NT2/D1 (cell line): ENCODE measurements around the gene PRRG4.

Source experiments
- YY1 ChIP-seq: IDR thresholded peaks from 2 replicates; pipeline ENCODE4 v1.6.1; 2011; ENCODE audit not compliant: insufficient read length, insufficient read depth
- ZNF274 ChIP-seq: IDR thresholded peaks from 2 replicates; pipeline ENCODE4 v1.6.1; 2011; ENCODE audit warnings: mild to moderate bottlenecking, low read depth, low read length

GRCh38 chr11:32847511-32847910, 17.8 kb downstream of the PRRG4 start:
- no peak for TF ChIP-seq ZNF274
- no peak for TF ChIP-seq YY1
